COLO829 (cell line): ENCODE measurements around the gene TUBB2A.
"Not testable (repeated sequence)": the region's sequence is repeated elsewhere in the genome, so short reads cannot be mapped to it uniquely, and the experiment has no call there.

ENCODE experiments used
- DNase-seq: peaks from one replicate; pipeline ENCODE4 v3.0.0; 2012; ENCODE audit warnings: low spot score

TUBB2A gene

GRCh38 chr6:3179945-3180344 is 22.6 kb upstream of the TUBB2A start:
- DNase-seq: not testable (repeated sequence)

- not testable (repeated sequence) for DNase-seq
Observed at GRCh38 chr6:3178666-3179065, 21.3 kb upstream of the TUBB2A start.

- peak; percentile 86 for DNase-seq
Observed at GRCh38 chr6:3176562-3177355, 19.4 kb upstream of the TUBB2A start.

- no peak for DNase-seq
Observed at GRCh38 chr6:3175715-3176402, 18.5 kb upstream of the TUBB2A start.

- not testable (repeated sequence) for DNase-seq
Observed at GRCh38 chr6:3173636-3174089, 16.3 kb upstream of the TUBB2A start.

- DNase-seq: not testable (repeated sequence)
Observed at GRCh38 chr6:3172789-3173188, 15.4 kb upstream of the TUBB2A start.

- not testable (repeated sequence) for DNase-seq
Observed at GRCh38 chr6:3171313-3172175, 14.2 kb upstream of the TUBB2A start.

- not testable (repeated sequence) for DNase-seq
Observed at GRCh38 chr6:3170676-3171075, 13.3 kb upstream of the TUBB2A start.

GRCh38 chr6:3168046-3168445 is 10.7 kb upstream of the TUBB2A start:
- DNase-seq: not testable (repeated sequence)

- DNase-seq: not testable (repeated sequence)
Observed at GRCh38 chr6:3166535-3167225, 9.3 kb upstream of the TUBB2A start.

GRCh38 chr6:3165631-3166534 is 8.5 kb upstream of the TUBB2A start:
- peak; percentile 74 for DNase-seq

- DNase-seq: no peak
Observed at GRCh38 chr6:3164388-3164787, 7.0 kb upstream of the TUBB2A start.

GRCh38 chr6:3163248-3163594 is 5.9 kb upstream of the TUBB2A start:
- no peak for DNase-seq

- DNase-seq: no peak
Observed at GRCh38 chr6:3162565-3163247, 5.4 kb upstream of the TUBB2A start.

- DNase-seq: no peak
Observed at GRCh38 chr6:3162067-3162497, 4.7 kb upstream of the TUBB2A start.

- DNase-seq: no peak
Observed at GRCh38 chr6:3159805-3160781, 2.7 kb upstream of the TUBB2A start.

- DNase-seq: not testable (repeated sequence)
Observed at GRCh38 chr6:3156184-3157130, 887 bp downstream of the TUBB2A start.

GRCh38 chr6:3155416-3155815 is 1.9 kb downstream of the TUBB2A start:
- not testable (repeated sequence) for DNase-seq
